HepG2 (cell line): ENCODE results near the gene PSAPL1. TPM values are rescaled to one million over a fixed set of nuclear protein-coding genes. Genes with fewer than 3 reads are reported as not detected.

ENCODE experiments used
- ATAD3A ChIP-seq: sonication (generic); formaldehyde crosslinking; IDR thresholded peaks from 2 replicates; pipeline ENCODE4 v1.4.0; 2020; ENCODE audit warnings: missing genetic modification reagents
- EEA1 ChIP-seq: sonication (generic); formaldehyde crosslinking; IDR thresholded peaks from 2 replicates; pipeline ENCODE4 v1.5.1; 2020; ENCODE audit warnings: mild to moderate bottlenecking, missing genetic modification reagents, borderline replicate concordance
- EP300 ChIP-seq, 3 experiments: sonication (generic) in 1 of 3; formaldehyde crosslinking in 1 of 3; IDR thresholded peaks; 2 replicates each; pipeline versions ENCODE4 v1.5.1 to v1.6.1; 2011 to 2020; ENCODE audit warnings: low read depth in 2 of 3, low read length in 2 of 3, borderline replicate concordance in 1 of 3, improper control_type of control experiment in 1 of 3, mild to moderate bottlenecking in 1 of 3, missing genetic modification reagents in 1 of 3, moderate library complexity in 1 of 3
- ERF ChIP-seq: IDR thresholded peaks from 2 replicates; pipeline ENCODE4 v1.6.1; 2018; ENCODE audit warnings: missing biosample characterization, missing genetic modification reagents
- KDM1A ChIP-seq: IDR thresholded peaks from 2 replicates; pipeline ENCODE4 v1.6.1; 2016; ENCODE audit warnings: missing compliant biosample characterization
- MED1 ChIP-seq: sonication (generic); formaldehyde crosslinking; IDR thresholded peaks from 2 replicates; pipeline ENCODE4 v1.4.0; 2020; ENCODE audit warnings: missing genetic modification reagents
- NFKB2 ChIP-seq: sonication (generic); formaldehyde crosslinking; IDR thresholded peaks from 2 replicates; pipeline ENCODE4 v1.4.0; 2020; ENCODE audit warnings: missing genetic modification reagents, borderline replicate concordance
- SETDB1 ChIP-seq: sonication (generic); formaldehyde crosslinking; IDR thresholded peaks from 2 replicates; pipeline ENCODE4 v1.5.1; 2020; ENCODE audit warnings: missing genetic modification reagents, mild to moderate bottlenecking, borderline replicate concordance
- TFDP1 ChIP-seq: IDR thresholded peaks from 2 replicates; pipeline ENCODE4 v1.6.1; 2016; ENCODE audit warnings: missing compliant biosample characterization, missing genetic modification reagents, borderline replicate concordance
- THAP7 ChIP-seq: sonication (generic); formaldehyde crosslinking; IDR thresholded peaks from 2 replicates; pipeline ENCODE4 v1.8.1; 2023; ENCODE audit warnings: mild to moderate bottlenecking, missing genetic modification reagents
- THYN1 ChIP-seq: sonication (generic); formaldehyde crosslinking; IDR thresholded peaks from 2 replicates; pipeline ENCODE4 v1.8.1; 2023; ENCODE audit warnings: low read depth, mild to moderate bottlenecking, moderate library complexity, missing genetic modification reagents, borderline replicate concordance
- TRIM22 ChIP-seq: fragments of 450-650 bp; IDR thresholded peaks from 2 replicates; pipeline ENCODE4 v1.6.1; 2017
- ZBTB26 ChIP-seq: IDR thresholded peaks from 2 replicates; pipeline ENCODE4 v1.6.1; 2016; ENCODE audit warnings: missing compliant biosample characterization, missing genetic modification reagents, borderline replicate concordance
- ZFP82 ChIP-seq: sonication (generic); formaldehyde crosslinking; IDR thresholded peaks from 2 replicates; pipeline ENCODE4 v1.5.1; 2020; ENCODE audit warnings: mild to moderate bottlenecking, missing genetic modification reagents, borderline replicate concordance
- ZNF180 ChIP-seq: sonication (generic); formaldehyde crosslinking; IDR thresholded peaks from 2 replicates; pipeline ENCODE4 v1.4.0; 2020; ENCODE audit warnings: low read depth, missing genetic modification reagents, borderline replicate concordance
- ZNF264 ChIP-seq: sonication (generic); formaldehyde crosslinking; IDR thresholded peaks from 2 replicates; pipeline ENCODE4 v1.4.0; 2020; ENCODE audit warnings: missing genetic modification reagents
- ZNF619 ChIP-seq: sonication (generic); formaldehyde crosslinking; IDR thresholded peaks from 2 replicates; pipeline ENCODE4 v1.4.0; 2020; ENCODE audit warnings: mild to moderate bottlenecking, missing genetic modification reagents
- polyA plus RNA-seq, 8 experiments: library from polyadenylated mRNA; depleted of rRNA in 3 of 8; stranded (reverse) in 7 of 8; unstranded in 1 of 8; fragments of >200 nt; fragmentation: Illumina TruSeq in 4 of 8; extraction: Trizol in 4 of 8; gene quantifications; 2 replicates each; pipeline versions ENCODE4 v1.2.1 to v1.2.3, GENCODE V29; 2011 to 2016; ENCODE audit warnings: low read depth in 4 of 8, missing spikeins in 1 of 8, mixed read lengths in 1 of 8; ENCODE audit not compliant: insufficient read depth in 1 of 8
- total RNA-seq, 5 experiments: library from RNA; depleted of rRNA; stranded (reverse); fragments of >200 nt; fragmentation: Illumina TruSeq; extraction: Trizol; gene quantifications; 2 replicates each; pipeline ENCODE4 v1.2.3, GENCODE V29; 2016; ENCODE audit warnings: low read depth in 1 of 5

PSAPL1 gene
- total and polyA plus RNA-seq, 2 of the 13 experiments (the other 11 are each of a cell fraction or from before 2014, with no cell fraction given): 0.02 to 0.16 TPM

GRCh38 chr4:7436256-7436655, 1.5 kb upstream of the PSAPL1 start (continued):
- TF ChIP-seq THAP7 (CRISPR knock-in tag): no peak
- TF ChIP-seq SETDB1: no peak
- TF ChIP-seq NFKB2: no peak
- TF ChIP-seq MED1: no peak
- no peak for TF ChIP-seq ERF (CRISPR knock-in tag)
- no peak for TF ChIP-seq TRIM22
- TF ChIP-seq ZBTB26 (CRISPR knock-in tag): no peak
- TF ChIP-seq ZNF619: no peak
- TF ChIP-seq THYN1 (CRISPR knock-in tag): no peak
- no peak for TF ChIP-seq ZFP82 (CRISPR knock-in tag)
- TF ChIP-seq TFDP1: no peak
- no peak for TF ChIP-seq ZNF264 (CRISPR knock-in tag)
- no peak for TF ChIP-seq EEA1
- TF ChIP-seq EP300 (IDR thresholded peaks at IDR 0.05; ENCODE audit: low read depth in 2 of 2, low read length in 2 of 2): no peak
- no peak for TF ChIP-seq EP300 (CRISPR knock-in tag; IDR thresholded peaks at IDR 0.05; ENCODE audit: borderline replicate concordance)
- TF ChIP-seq ATAD3A (CRISPR knock-in tag): no peak
- no peak for TF ChIP-seq KDM1A
- TF ChIP-seq ZNF180 (CRISPR knock-in tag): no peak
